ENCODE measurements around the gene MGAT3.

MGAT3 gene

GRCh38 chr22:39450258-39450955 lies 6.4 kb upstream of the MGAT3 start:
- Mint-ChIP-seq H3K27ac (no peak overlapping the region), H3K4me1 (ENCODE audit: low read depth) (peaks cover 26% of the 10 kb centered on the region), H3K9me3 (no peaks in the 10 kb centered on the region), H3K27me3 (ENCODE audit: low read depth) (peaks cover 18% of the 10 kb centered on the region), H3K36me3 (ENCODE audit: low read depth) (peaks cover 2% of the 10 kb centered on the region), H3K4me3 (no peak overlapping the region)
- no peak for DNase-seq (ENCODE audit: low spot score)

DNA sequence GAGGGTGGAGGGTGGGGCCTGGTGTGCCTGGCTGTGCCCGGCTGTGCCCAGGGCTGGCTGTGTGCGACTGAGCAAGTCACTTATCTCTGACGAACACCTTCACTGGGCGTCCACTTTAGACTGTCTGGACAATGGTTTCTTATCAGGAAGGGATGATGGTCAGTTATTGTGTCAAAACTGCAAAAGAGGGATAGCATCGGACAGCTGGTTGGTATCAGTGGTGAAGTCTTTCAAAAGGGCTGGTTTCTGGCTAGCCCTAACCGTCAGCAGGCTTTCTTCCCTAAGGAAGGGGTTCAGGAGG lies 4.1 kb upstream of the MGAT3 start:
- peaks cover 32% of the 10 kb centered on the region for H3K27me3 Mint-ChIP-seq (ENCODE audit: low read depth)
- no peaks in the 10 kb centered on the region for H3K9me3 Mint-ChIP-seq
- peaks cover 7% of the 10 kb centered on the region for H3K36me3 Mint-ChIP-seq (ENCODE audit: low read depth)
- H3K4me3 Mint-ChIP-seq, result no peak overlapping the region
- no peak for DNase-seq (ENCODE audit: low spot score)
- no peak overlapping the region for H3K27ac Mint-ChIP-seq
- peaks cover 16% of the 10 kb centered on the region for H3K4me1 Mint-ChIP-seq (ENCODE audit: low read depth)

DNA sequence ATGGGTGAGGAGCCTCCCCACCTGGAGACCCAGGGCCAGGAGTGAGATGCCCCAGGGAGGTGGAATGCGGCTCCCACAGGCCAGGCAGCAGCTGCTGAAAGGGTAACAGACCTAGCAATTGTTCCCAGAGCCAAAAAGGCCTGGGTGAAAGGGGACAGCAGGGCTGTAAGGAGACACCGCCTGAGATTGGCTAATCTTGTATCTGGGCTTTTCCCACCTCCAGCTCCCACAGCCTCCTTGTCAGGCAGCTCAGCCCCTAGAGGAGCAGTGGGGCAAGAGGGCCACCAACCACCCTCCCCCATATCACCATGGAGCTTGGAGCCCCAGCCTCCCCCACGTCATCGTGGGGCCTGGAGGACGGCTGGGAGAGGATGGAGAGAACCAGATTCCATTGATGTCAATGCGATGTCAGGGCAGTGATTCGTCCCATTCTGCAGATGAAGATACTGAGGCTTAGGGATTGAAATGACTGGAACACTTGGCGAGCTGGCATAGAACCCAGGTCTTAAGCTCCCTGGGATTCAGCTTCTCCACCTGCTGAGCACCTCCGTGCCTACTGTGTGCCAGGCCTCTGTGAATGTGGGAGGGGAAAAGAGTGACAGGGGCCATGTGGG lies 2.9 kb upstream of the MGAT3 start:
- H3K36me3 Mint-ChIP-seq (ENCODE audit: low read depth), result peaks cover 7% of the 10 kb centered on the region
- H3K4me3 Mint-ChIP-seq, result no peak overlapping the region
- DNase-seq (ENCODE audit: low spot score), result no peak
- no peak overlapping the region for H3K27ac Mint-ChIP-seq
- H3K9me3 Mint-ChIP-seq, result no peaks in the 10 kb centered on the region
- peaks cover 12% of the 10 kb centered on the region for H3K4me1 Mint-ChIP-seq (ENCODE audit: low read depth)
- peaks cover 41% of the 10 kb centered on the region for H3K27me3 Mint-ChIP-seq (ENCODE audit: low read depth)

DNA sequence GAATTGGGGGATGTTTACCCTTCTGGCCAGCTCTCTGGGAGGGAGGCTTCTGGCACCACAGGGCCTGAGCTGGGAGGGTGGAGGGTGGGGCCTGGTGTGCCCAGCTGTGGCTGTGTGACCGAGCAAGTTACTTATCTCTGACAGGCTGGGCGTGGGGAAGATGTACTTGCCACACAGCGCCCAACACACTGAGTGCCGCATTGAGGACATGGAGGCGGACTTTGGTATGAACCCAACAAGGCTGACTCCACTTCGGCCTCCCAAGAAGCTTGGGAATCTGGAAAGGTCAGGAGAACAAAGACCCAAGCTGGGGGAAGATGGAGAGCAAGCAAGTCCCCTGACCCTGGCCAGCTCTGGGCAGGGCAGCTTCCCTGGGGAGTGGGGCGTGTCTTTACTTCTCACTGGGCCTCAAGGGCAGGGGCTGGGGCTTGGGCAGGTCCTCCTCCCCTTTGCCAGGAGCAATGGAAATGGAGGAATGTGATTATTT lies 2.4 kb upstream of the MGAT3 start:
- no peak for DNase-seq (ENCODE audit: low spot score)
- Mint-ChIP-seq H3K36me3 (ENCODE audit: low read depth) (peaks cover 7% of the 10 kb centered on the region), H3K4me1 (ENCODE audit: low read depth) (peaks cover 7% of the 10 kb centered on the region), H3K27me3 (ENCODE audit: low read depth) (peaks cover 46% of the 10 kb centered on the region), H3K27ac (no peak overlapping the region), H3K9me3 (no peaks in the 10 kb centered on the region), H3K4me3 (no peak overlapping the region)

- peaks cover 58% of the 10 kb centered on the region for H3K27me3 Mint-ChIP-seq (ENCODE audit: low read depth)
These were observed 365 bp downstream of the MGAT3 start for GRCh38 chr22:39457198-39457555.

GRCh38 chr22:39457556-39458443 lies 988 bp downstream of the MGAT3 start:
- Mint-ChIP-seq H3K27me3 (ENCODE audit: low read depth) (peaks cover 56% of the 10 kb centered on the region), H3K9me3 (no peaks in the 10 kb centered on the region), H3K4me1 (ENCODE audit: low read depth) (no peaks in the 10 kb centered on the region), H3K27ac (no peak overlapping the region), H3K4me3 (peak overlapping the region; percentile 42), H3K36me3 (ENCODE audit: low read depth) (peaks cover 7% of the 10 kb centered on the region)
- no peak for DNase-seq (ENCODE audit: low spot score)

More at GRCh38 chr22:39457198-39457555, 365 bp downstream of the MGAT3 start:
- Mint-ChIP-seq H3K27ac (no peak overlapping the region), H3K36me3 (ENCODE audit: low read depth) (peaks cover 7% of the 10 kb centered on the region), H3K4me1 (ENCODE audit: low read depth) (no peaks in the 10 kb centered on the region), H3K9me3 (no peaks in the 10 kb centered on the region), H3K4me3 (no peak overlapping the region)
- DNase-seq (ENCODE audit: low spot score), result no peak

GRCh38 chr22:39458444-39459083 lies 1.8 kb downstream of the MGAT3 start:
- peaks cover 7% of the 10 kb centered on the region for H3K36me3 Mint-ChIP-seq (ENCODE audit: low read depth)
- H3K4me1 Mint-ChIP-seq (ENCODE audit: low read depth), result no peaks in the 10 kb centered on the region
- peaks cover 55% of the 10 kb centered on the region for H3K27me3 Mint-ChIP-seq (ENCODE audit: low read depth)
- DNase-seq (ENCODE audit: low spot score), result no peak
- H3K4me3 Mint-ChIP-seq, result no peak overlapping the region
- H3K27ac Mint-ChIP-seq, result no peak overlapping the region
- no peaks in the 10 kb centered on the region for H3K9me3 Mint-ChIP-seq

- H3K27me3 Mint-ChIP-seq (ENCODE audit: low read depth), result peaks cover 47% of the 10 kb centered on the region
- peaks cover 7% of the 10 kb centered on the region for H3K36me3 Mint-ChIP-seq (ENCODE audit: low read depth)
- DNase-seq (ENCODE audit: low spot score), result no peak
- H3K27ac Mint-ChIP-seq, result no peak overlapping the region
- no peaks in the 10 kb centered on the region for H3K9me3 Mint-ChIP-seq
- no peak overlapping the region for H3K4me3 Mint-ChIP-seq
- no peaks in the 10 kb centered on the region for H3K4me1 Mint-ChIP-seq (ENCODE audit: low read depth)
These were observed 2.9 kb downstream of the MGAT3 start for GRCh38 chr22:39459681-39460080.

- Mint-ChIP-seq H3K27me3 (ENCODE audit: low read depth) (peaks cover 27% of the 10 kb centered on the region), H3K4me1 (ENCODE audit: low read depth) (no peaks in the 10 kb centered on the region), H3K4me3 (no peak overlapping the region), H3K36me3 (ENCODE audit: low read depth) (no peaks in the 10 kb centered on the region), H3K9me3 (no peaks in the 10 kb centered on the region), H3K27ac (no peak overlapping the region)
- DNase-seq (ENCODE audit: low spot score), result no peak
These were observed 5.8 kb downstream of the MGAT3 start for GRCh38 chr22:39462443-39463221.

DNA sequence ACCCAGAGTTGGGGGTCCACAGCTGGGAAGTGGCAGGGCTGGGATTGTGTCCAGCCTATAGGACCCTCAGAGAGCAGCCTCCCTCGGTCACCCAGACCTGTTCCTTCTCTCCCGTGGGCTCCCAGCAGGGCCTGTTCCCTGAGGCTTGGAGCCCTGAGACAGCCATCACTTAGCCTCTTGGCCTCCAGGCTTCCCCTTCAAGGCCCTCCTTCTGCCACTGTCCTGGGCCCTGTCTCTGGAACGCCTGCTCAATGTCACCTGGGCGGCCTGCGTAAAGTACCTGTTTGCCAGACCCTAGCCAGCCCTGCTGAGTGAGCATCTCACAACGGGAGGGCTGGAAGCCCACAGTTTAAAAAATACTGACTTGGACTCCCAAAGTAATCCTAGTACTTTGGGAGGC lies 6.5 kb downstream of the MGAT3 start:
- no peak overlapping the region for H3K27ac Mint-ChIP-seq
- DNase-seq (ENCODE audit: low spot score), result no peak

GRCh38 chr22:39463931-39464390 lies 7.1 kb downstream of the MGAT3 start:
- Mint-ChIP-seq H3K27ac (no peak overlapping the region), H3K4me3 (no peak overlapping the region), H3K36me3 (ENCODE audit: low read depth) (no peaks in the 10 kb centered on the region), H3K4me1 (ENCODE audit: low read depth) (no peaks in the 10 kb centered on the region), H3K9me3 (no peaks in the 10 kb centered on the region), H3K27me3 (ENCODE audit: low read depth) (peaks cover 16% of the 10 kb centered on the region)
- no peak for DNase-seq (ENCODE audit: low spot score)

More for the DNA sequence above, 6.5 kb downstream of the MGAT3 start:
- H3K4me3 Mint-ChIP-seq, result no peak overlapping the region
- H3K4me1 Mint-ChIP-seq (ENCODE audit: low read depth), result no peaks in the 10 kb centered on the region
- no peaks in the 10 kb centered on the region for H3K9me3 Mint-ChIP-seq
- peaks cover 23% of the 10 kb centered on the region for H3K27me3 Mint-ChIP-seq (ENCODE audit: low read depth)
- no peaks in the 10 kb centered on the region for H3K36me3 Mint-ChIP-seq (ENCODE audit: low read depth)

GRCh38 chr22:39466228-39467006 lies 9.6 kb downstream of the MGAT3 start:
- H3K27me3 Mint-ChIP-seq (ENCODE audit: low read depth), result peaks cover 3% of the 10 kb centered on the region
- no peak overlapping the region for H3K27ac Mint-ChIP-seq
- no peak overlapping the region for H3K4me3 Mint-ChIP-seq
- no peaks in the 10 kb centered on the region for H3K36me3 Mint-ChIP-seq (ENCODE audit: low read depth)
- no peaks in the 10 kb centered on the region for H3K9me3 Mint-ChIP-seq
- no peak for DNase-seq (ENCODE audit: low spot score)
- peaks cover 2% of the 10 kb centered on the region for H3K4me1 Mint-ChIP-seq (ENCODE audit: low read depth)
